TTC549 (cell line): ENCODE results near the gene ARHGAP9.
"Not testable (repeated sequence)": the region's sequence is repeated elsewhere in the genome, so short reads cannot be mapped to it uniquely, and the experiment has no call there.

Source experiments
- FAIRE-seq: peaks from 2 replicates; lab custom pipeline; 2012; peaks lifted over from hg19 to GRCh38; lab: Jason Lieb, UNC

Gene ARHGAP9

DNA sequence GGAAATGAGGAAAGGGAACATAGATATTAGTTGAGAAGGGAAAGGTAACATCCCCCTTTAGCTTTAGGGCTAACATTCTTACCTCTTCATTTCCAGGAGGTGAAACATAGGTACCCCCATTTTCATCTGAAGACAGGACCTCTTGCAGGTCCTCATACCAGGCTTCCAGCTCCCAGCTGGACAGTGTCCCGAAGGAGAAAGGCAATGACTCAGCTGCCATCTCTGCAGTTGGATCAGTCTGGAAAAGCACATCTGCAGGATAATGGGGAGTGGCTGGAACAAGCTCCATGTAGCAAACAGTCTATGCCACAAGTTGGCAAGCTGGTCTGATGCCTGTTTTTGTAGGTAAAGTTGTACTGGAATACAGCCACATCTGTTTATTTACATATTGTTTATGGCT is 37.5 kb upstream of the ARHGAP9 start:
- FAIRE-seq = no peak

GRCh38 chr12:57516617-57517153 is 37.0 kb upstream of the ARHGAP9 start:
- no peak for FAIRE-seq

GRCh38 chr12:57515934-57516541 is 36.4 kb upstream of the ARHGAP9 start:
- FAIRE-seq = no peak

DNA sequence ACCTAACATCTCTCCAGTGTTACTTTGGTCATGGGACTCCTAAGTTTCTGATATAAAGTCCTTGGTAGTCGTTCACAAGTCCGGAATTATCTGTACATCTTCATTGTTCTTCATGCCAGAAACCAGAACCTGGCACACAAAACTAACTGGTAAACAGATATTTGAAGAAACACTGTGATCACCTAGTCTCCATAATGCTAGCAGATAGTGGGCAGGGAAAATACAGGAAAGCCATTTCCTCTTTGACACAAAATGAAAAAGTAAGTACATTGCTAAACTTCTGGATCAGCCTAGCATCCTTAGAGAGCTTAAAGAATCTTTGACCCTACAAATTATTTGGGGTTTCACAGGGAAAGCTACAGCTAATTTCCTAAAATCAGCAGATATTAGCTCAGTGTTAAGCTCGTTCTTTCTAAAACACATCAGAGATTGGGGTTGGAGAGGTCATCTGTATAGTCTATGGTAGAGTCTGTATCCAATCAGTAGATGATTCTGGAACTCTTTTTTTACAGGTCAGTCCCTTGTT is 35.8 kb upstream of the ARHGAP9 start:
- no peak for FAIRE-seq

DNA sequence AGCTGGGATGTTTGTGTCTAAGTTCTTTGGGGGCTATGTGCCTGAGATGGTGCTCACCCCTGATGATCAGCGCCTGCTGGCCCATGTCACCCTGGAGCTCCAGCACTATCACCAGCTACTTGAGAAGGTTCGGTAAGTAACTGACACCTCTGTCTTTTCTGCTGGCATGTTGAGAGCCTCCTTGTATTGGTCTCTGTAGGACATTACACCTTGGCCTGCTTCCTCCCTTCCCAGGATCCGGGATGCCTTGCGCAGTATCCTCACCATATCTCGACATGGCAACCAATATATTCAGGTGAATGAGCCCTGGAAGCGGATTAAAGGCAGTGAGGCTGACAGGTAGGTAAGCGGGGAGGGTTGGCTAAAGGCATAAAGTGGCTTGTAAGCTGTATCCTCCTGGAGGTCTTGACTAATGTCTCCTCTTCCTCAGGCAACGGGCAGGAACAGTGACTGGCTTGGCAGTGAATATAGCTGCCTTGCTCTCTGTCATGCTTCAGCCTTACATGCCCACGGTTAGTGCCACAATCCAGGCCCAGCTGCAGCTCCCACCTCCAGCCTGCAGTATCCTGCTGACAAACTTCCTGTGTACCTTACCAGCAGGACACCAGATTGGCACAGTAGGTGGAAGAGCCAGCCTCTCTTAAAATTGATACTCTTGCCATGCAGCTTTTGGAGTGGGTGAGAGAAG is 35.2 kb upstream of the ARHGAP9 start:
- FAIRE-seq = no peak

DNA sequence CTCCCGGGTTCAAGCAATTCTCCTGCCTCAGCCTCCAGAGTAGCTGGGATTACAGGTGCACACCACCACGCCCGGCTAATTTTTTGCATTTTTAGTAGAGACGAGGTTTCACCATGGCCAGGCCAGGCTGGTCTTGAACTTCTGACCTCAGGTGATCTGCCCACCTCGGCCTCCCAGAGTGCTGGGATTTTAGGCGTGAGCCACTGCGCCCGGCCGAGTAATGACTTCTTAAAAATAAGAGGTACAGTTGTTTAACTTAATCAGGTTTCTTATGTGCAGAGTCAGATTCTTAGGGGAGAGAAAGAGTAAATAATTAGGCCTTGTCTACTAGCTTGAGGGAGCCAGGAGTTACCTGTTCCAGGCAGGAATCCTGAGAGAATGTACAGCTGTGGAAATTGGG is 34.6 kb upstream of the ARHGAP9 start:
- FAIRE-seq = not testable (repeated sequence)

- FAIRE-seq = not testable (repeated sequence)
Measured at GRCh38 chr12:57513677-57514076, 34.0 kb upstream of the ARHGAP9 start.

- FAIRE-seq = no peak
Measured at GRCh38 chr12:57513266-57513665, 33.6 kb upstream of the ARHGAP9 start.

DNA sequence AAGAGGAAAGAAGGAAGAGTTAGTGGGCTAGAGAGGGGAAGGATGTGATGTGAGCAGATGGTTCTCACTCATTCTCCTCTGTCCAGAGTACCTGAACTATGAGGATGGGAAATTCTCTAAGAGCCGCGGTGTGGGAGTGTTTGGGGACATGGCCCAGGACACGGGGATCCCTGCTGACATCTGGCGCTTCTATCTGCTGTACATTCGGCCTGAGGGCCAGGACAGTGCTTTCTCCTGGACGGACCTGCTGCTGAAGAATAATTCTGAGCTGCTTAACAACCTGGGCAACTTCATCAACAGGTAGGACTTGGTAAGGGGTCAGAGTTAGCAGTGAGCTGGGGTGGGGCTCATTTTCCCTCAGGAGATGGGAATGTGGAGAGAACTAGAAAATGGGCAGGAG is 33.0 kb upstream of the ARHGAP9 start:
- no peak for FAIRE-seq

DNA sequence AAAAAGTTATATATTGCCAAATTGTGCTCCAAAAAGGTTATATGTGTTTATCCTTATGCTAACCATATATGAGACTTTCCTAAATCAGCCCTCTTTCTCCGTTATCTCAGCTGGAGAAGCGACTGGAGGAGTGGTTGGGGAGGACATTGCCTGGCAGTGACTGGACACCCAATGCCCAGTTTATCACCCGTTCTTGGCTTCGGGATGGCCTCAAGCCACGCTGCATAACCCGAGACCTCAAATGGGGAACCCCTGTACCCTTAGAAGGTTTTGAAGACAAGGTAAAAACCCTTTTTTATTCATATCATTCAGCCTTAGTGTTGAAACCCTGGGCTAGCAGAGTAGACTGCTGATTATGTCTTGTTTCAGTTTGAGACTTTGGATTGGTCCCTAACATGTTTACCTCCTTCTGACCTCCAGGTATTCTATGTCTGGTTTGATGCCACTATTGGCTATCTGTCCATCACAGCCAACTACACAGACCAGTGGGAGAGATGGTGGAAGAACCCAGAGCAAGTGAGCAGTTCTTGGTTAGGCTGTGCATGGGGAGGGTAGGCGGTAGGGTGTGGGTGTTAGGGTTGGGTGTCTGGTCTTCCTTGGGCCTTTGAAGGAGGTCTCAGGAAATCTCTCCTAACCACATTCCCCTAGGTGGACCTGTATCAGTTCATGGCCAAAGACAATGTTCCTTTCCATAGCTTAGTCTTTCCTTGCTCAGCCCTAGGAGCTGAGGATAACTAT is 32.1 kb upstream of the ARHGAP9 start:
- FAIRE-seq = no peak

- FAIRE-seq = no peak
Measured at GRCh38 chr12:57511161-57511560, 31.5 kb upstream of the ARHGAP9 start.

DNA sequence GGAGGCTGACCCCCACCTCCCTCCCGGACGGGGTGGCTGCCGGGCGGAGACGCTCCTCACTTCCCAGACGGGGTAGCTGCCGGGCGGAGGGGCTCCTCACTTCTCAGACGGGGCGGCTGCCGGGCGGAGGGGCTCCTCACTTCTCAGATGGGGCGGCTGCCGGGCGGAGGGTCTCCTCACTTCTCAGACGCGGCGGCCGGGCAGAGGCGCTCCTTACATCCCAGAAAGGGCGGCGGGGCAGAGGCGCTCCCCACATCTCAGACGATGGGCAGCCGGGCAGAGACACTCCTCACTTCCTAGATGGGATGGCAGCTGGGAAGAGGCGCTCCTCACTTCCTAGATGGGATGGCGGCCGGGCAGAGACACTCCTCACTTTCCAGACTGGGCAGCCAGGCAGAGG is 28.1 kb upstream of the ARHGAP9 start:
- FAIRE-seq = not testable (repeated sequence)

- FAIRE-seq = not testable (repeated sequence)
Measured at GRCh38 chr12:57506541-57506940, 26.9 kb upstream of the ARHGAP9 start.

- FAIRE-seq = not testable (repeated sequence)
Measured at GRCh38 chr12:57502311-57502969, 22.8 kb upstream of the ARHGAP9 start.

DNA sequence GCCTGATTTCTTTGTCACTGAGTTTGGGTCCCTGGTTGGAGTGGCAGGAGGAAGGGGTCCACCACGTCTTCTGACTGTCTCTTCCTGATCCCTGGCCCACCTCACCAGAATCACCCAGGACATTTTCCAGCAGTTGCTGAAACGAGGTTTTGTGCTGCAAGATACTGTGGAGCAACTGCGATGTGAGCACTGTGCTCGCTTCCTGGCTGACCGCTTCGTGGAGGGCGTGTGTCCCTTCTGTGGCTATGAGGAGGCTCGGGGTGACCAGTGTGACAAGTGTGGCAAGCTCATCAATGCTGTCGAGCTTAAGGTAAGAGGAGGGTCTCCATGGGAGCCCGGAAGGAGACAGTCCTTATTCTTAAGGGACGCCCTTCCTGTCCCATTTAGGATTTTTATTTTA is 20.5 kb upstream of the ARHGAP9 start:
- no peak for FAIRE-seq

DNA sequence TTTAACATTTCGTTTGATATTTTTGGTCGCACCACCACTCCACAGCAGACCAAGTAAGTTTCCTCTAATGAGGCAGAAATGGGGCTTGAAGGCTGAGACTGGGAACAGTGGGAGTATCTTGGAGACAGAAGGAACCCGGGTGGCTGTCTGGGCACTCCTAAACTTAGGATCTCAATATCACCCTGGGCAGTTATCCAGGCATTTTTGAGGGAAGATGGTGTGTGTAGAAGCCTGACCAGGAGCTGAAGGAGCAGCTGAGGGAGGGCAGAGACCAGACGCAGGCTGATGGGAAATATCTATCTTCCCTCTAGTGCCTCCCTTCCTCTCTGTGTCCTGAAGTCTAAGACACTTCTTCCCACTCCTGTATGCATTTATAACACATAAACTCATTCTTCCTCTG is 18.9 kb upstream of the ARHGAP9 start:
- no peak for FAIRE-seq

GRCh38 chr12:57498132-57498502 is 18.5 kb upstream of the ARHGAP9 start:
- FAIRE-seq = no peak

- no peak for FAIRE-seq
Measured at GRCh38 chr12:57497223-57498131, 17.8 kb upstream of the ARHGAP9 start.

DNA sequence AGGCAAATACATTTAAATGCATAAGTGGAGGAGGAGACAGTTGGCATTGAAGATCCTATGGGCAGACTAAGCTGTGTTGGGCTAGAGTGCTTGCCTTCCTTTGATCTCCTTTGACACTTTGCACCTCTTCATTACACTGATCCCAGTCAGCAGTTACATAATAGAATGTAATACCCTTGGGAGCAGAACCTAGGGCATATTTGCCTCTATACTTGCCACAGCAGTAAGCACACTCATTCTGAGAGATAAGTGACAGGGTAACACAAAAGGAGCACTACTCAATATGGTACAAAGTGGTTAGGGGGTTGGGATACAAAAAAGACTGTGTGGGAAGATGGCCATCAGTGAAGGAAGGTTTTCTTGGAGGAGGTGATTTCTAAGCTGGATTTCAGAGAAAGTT is 17.2 kb upstream of the ARHGAP9 start:
- no peak for FAIRE-seq

DNA sequence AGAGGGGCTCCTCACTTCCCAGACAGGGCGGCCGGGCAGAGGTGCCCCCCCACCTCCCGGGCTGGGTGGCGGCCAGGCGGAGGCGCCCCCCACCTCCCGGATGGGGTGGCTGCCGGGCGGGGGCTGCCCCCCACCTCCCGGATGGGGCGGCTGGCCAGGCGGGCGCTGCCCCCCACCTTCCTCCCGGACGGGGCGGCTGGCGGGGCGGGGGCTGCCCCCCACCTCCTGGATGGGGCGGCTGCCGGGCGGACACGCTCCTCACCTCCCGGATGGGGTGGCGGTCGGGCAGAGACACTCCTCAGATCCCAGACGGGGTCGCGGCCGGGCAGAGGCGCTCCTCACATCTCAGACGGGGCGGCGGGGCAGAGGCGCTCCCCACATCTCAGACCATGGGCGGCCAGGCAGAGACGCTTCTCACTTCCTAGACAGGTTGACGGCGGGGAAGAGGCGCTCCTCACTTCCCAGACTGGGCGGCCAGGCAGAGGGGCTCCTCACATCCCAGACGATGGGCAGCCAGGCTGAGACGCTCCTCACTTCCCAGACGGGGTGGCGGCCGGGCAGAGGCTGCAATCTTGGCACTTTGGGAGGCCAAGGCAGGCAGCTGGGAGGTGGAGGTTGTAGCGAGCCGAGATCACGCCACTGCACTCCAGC is 15.5 kb upstream of the ARHGAP9 start:
- FAIRE-seq = not testable (repeated sequence)
